Prostate gland (tissue), 2 donors: ENCODE measurements around the gene RBFOX1. TPM values are rescaled to one million over a fixed set of nuclear protein-coding genes. Genes with fewer than 3 reads are reported as not detected.

Experiments used
- DNase-seq: peaks from one replicate; pipeline ENCODE4 v3.0.0-alpha.2; 2019; ENCODE audit warnings: low spot score
- H3K27ac ChIP-seq, 2 donors: fragments of 200-600 bp; sonication (generic); 2 replicates each; pipeline ENCODE4 v1.5.1; 2017 to 2019
- H3K27me3 ChIP-seq: fragments of 200-600 bp; sonication (generic); replicated peaks from 2 replicates; pipeline ENCODE4 v1.5.1; 2019; ENCODE audit not compliant: insufficient read depth
- H3K36me3 ChIP-seq, 2 donors: fragments of 200-600 bp; sonication (generic); 1 replicate in 1 of 2; 2 replicates in 1 of 2; pipeline versions ENCODE4 v1.5.1 to v1.8.1; 2017 to 2019
- H3K4me1 ChIP-seq: fragments of 200-600 bp; sonication (generic); replicated peaks from 2 replicates; pipeline ENCODE4 v1.5.1; 2019
- H3K4me3 ChIP-seq, 2 donors: fragments of 200-600 bp; sonication (generic); 2 replicates each; pipeline ENCODE4 v1.5.1; 2017 to 2019
- H3K9me3 ChIP-seq: fragments of 200-600 bp; sonication (generic); 2 replicates; pipeline ENCODE4 v1.5.1; 2017
- CTCF ChIP-seq, 4 experiments: fragments of 200-600 bp in 2 of 4; fragments of 450-650 bp in 2 of 4; sonication (generic) in 2 of 4; IDR thresholded peaks; 1 replicate in 3 of 4; 2 replicates in 1 of 4; pipeline ENCODE4 v1.5.1; 2016 to 2019; ENCODE audit warnings: antibody characterized with exemption in 4 of 4, mild to moderate bottlenecking in 2 of 4, moderate library complexity in 2 of 4
- POLR2A ChIP-seq: fragments of 450-650 bp; IDR thresholded peaks from one replicate; pipeline ENCODE4 v1.6.1; 2016; ENCODE audit warnings: antibody characterized with exemption, mild to moderate bottlenecking
- POLR2AphosphoS5 ChIP-seq: sonication (generic); formaldehyde crosslinking; IDR thresholded peaks from one replicate; pipeline ENCODE4 v1.6.1; 2017; ENCODE audit warnings: antibody characterized with exemption
- WGBS: methylation state at CpG from one replicate; pipeline ENCODE4 v1.1.5; 2018; 5-methylcytosine and 5-hydroxymethylcytosine counted together
- intact Hi-C: fragments of 100-400 bp; cut with DNase I; formaldehyde crosslinking; loops from one replicate; pipeline ENCODE4 v1.14.2; 2022
- total RNA-seq, 2 donors: library from RNA; depleted of rRNA; stranded (reverse); fragments of >200 nt; gene quantifications; one replicate each; pipeline ENCODE4 v1.1.0, GENCODE V29; 2016

Gene RBFOX1
- total RNA-seq, 2 donors from 2014 or later: 1.3 to 1.5 TPM

- intact Hi-C loops: no loop called here
- no peak for TF ChIP-seq POLR2A
- TF ChIP-seq POLR2AphosphoS5: no peak
- TF ChIP-seq CTCF (IDR thresholded peaks at IDR 0.05): no peak
Measured at GRCh38 chr16:7742626-7743025, 410.0 kb downstream of the RBFOX1 start.

GRCh38 chr16:7744546-7745264, 412.1 kb downstream of the RBFOX1 start:
- Histone ChIP-seq H3K9me3 (no peaks in the 10 kb centered on the region), H3K36me3 (no peaks in the 10 kb centered on the region), H3K27me3 (no peaks in the 10 kb centered on the region), H3K4me3 (no peak overlapping the region), H3K4me1 (no peaks in the 10 kb centered on the region), H3K27ac (no peak overlapping the region)
- DNase-seq: no peak
- intact Hi-C loops: no loop called here
- TF ChIP-seq POLR2AphosphoS5 (no peak), CTCF (IDR thresholded peaks at IDR 0.05) (no peak), POLR2A (no peak)
- WGBS: 38% methylated on average over 7 of the region's 7 CpGs

More at GRCh38 chr16:7742626-7743025, 410.0 kb downstream of the RBFOX1 start:
- no peak for DNase-seq
- Histone ChIP-seq H3K36me3 (no peaks in the 10 kb centered on the region), H3K27ac (no peak overlapping the region), H3K4me1 (no peaks in the 10 kb centered on the region), H3K4me3 (no peak overlapping the region), H3K27me3 (no peaks in the 10 kb centered on the region), H3K9me3 (no peaks in the 10 kb centered on the region)
- WGBS: 93% methylated on average over 3 of the region's 3 CpGs

DNA sequence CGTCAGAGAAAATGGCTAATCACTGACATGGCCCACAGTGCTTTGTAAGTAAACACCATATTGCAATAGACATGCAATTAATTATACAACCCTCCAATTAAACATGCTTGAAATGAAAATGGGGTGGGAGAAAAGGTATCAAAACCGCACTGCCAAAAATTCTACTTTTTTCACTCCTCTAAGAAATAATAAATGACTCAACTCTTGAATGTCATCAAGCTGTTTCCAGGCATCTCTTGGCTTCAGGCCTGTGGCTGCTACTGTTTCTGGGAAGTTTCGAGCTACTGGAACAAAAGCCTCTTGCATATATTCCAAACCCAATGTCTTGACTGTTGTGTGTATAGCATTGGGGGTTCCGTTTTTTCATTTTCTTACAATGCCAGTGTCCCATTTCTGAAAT, 412.6 kb downstream of the RBFOX1 start:
- Histone ChIP-seq H3K4me3 (no peak overlapping the region), H3K36me3 (no peaks in the 10 kb centered on the region), H3K9me3 (no peaks in the 10 kb centered on the region), H3K4me1 (no peaks in the 10 kb centered on the region), H3K27ac (no peak overlapping the region), H3K27me3 (no peaks in the 10 kb centered on the region)
- TF ChIP-seq CTCF (IDR thresholded peaks at IDR 0.05) (no peak), POLR2A (no peak), POLR2AphosphoS5 (no peak)
- no peak for DNase-seq
- WGBS: 43% methylated on average over 4 of the region's 4 CpGs
- intact Hi-C loops: no loop called here

- H3K36me3 ChIP-seq: no peaks in the 10 kb centered on the region
- no peaks in the 10 kb centered on the region for H3K4me1 ChIP-seq
- no peak for TF ChIP-seq POLR2A
- TF ChIP-seq CTCF (IDR thresholded peaks at IDR 0.05): no peak
- peak; percentile 9 for TF ChIP-seq POLR2AphosphoS5
- intact Hi-C loops: no loop called here
- H3K9me3 ChIP-seq: no peaks in the 10 kb centered on the region
- H3K27ac ChIP-seq: no peak overlapping the region
- WGBS: 34% methylated on average over 3 of the region's 3 CpGs
- no peaks in the 10 kb centered on the region for H3K27me3 ChIP-seq
- DNase-seq: no peak
- H3K4me3 ChIP-seq: no peak overlapping the region
Measured at GRCh38 chr16:7746941-7747340, 414.3 kb downstream of the RBFOX1 start.

DNA sequence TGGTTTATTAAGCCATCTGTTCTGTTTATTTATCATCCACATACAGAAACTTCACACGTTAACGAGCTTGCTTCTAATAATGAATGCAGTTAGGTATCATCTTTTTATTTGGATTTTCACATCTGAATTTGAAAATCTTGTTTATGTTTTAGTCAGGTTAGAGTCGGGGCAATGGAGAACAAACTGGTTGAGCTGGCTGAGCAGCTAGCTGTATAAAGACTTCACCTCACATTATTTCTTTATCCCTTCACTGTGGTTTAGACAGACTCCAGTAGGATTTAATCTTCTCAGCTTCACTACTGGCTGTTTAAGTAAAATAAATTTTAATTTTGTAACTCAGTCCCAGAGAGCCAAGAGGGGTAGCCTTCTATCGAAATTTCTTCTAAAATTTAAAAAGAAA, 415.9 kb downstream of the RBFOX1 start:
- no peak for TF ChIP-seq POLR2A
- TF ChIP-seq POLR2AphosphoS5: no peak
- no peak for TF ChIP-seq CTCF (IDR thresholded peaks at IDR 0.05)
- no peaks in the 10 kb centered on the region for H3K36me3 ChIP-seq
- H3K4me3 ChIP-seq: no peak overlapping the region
- H3K4me1 ChIP-seq: no peaks in the 10 kb centered on the region
- 21% methylated on average over 4 of the region's 4 CpGs for WGBS
- no peak overlapping the region for H3K27ac ChIP-seq
- no peaks in the 10 kb centered on the region for H3K27me3 ChIP-seq
- intact Hi-C loops: no loop called here
- no peak for DNase-seq
- H3K9me3 ChIP-seq: no peaks in the 10 kb centered on the region
